Stomach smooth muscle (tissue), 2 donors: ENCODE data around the gene NRSN2.

Experiments used
- H3K27ac ChIP-seq: one replicate; pipeline ENCODE4 v1.7.0; 2013; ENCODE audit warnings: mild to moderate bottlenecking, low read length, inconsistent platforms
- H3K27me3 ChIP-seq, 2 donors: one replicate each; pipeline ENCODE4 v1.7.0; 2013; ENCODE audit warnings: low read length in 2 of 2; ENCODE audit not compliant: insufficient read depth in 2 of 2, control insufficient read depth in 1 of 2
- H3K36me3 ChIP-seq, 2 donors: one replicate each; pipeline ENCODE4 v1.7.0; 2013; ENCODE audit warnings: low read length in 2 of 2; ENCODE audit not compliant: control insufficient read depth in 2 of 2, insufficient read depth in 2 of 2
- H3K4me1 ChIP-seq: one replicate; pipeline ENCODE4 v1.7.0; 2013; ENCODE audit warnings: low read length; ENCODE audit not compliant: control insufficient read depth, insufficient read depth
- H3K4me3 ChIP-seq, 2 donors: one replicate each; pipeline ENCODE4 v1.7.0; 2013; ENCODE audit warnings: low read length in 2 of 2
- H3K9ac ChIP-seq, 2 donors: one replicate each; pipeline ENCODE4 v1.7.0; 2013; ENCODE audit warnings: low read length in 2 of 2, mild to moderate bottlenecking in 1 of 2
- H3K9me3 ChIP-seq, 2 donors: one replicate each; pipeline ENCODE4 v1.7.0; 2013; ENCODE audit warnings: low read length in 2 of 2; ENCODE audit not compliant: control insufficient read depth in 2 of 2
- donor health status: healthy.
- donor health status: Pancreatic carcinoma.

Gene NRSN2, protein sequence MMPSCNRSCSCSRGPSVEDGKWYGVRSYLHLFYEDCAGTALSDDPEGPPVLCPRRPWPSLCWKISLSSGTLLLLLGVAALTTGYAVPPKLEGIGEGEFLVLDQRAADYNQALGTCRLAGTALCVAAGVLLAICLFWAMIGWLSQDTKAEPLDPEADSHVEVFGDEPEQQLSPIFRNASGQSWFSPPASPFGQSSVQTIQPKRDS

DNA sequence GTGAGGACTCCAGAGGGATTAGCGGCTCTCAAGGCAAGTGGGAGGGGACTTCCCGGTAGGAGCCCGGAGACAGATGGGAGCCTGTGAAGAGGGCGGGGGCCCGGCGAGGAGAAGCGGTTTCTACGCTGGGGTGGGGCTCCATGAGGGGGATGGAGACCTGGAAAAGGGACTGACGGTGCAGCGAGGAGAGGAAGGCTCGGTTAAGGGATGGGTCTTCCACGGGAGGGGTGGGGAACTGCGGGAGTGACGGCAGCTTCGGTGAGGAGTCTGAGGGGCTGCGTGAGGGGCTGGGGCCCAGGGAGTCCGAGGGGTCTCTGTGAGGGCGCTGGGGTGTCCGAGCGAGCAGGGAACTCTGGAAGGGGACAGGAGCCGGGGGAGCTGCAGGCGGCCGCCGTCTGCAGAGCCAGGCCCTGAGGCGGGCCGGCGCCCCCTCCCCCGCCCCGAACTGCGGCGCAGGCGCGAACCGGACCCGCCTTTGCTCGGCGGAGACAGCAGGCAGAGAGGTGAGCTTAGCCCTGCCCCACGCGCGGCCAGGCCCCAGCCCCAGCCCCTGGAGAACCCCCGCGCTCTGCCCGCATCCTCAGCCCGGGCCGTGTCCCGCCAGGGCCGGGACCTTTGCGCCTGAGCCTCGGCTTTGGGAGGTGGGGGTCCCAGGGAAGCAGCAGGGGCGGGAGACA, at the start of gene NRSN2:
Gene NRSN2, plus strand, starts transcription at position 472 of the 677 bp plus-strand sequence. CDS start 2,533 bp downstream, outside the sequence.
- Histone ChIP-seq H3K9me3 (no peaks in the 10 kb centered on the region), H3K36me3 (peaks cover 4 to 11% of the 10 kb centered on the region in 2 donors), H3K4me1 (peaks cover 23% of the 10 kb centered on the region), H3K27ac (peak within 1 kb of the TSS; percentile 96), H3K9ac (peak within 1 kb of the TSS; percentile 90 to 91), H3K4me3 (peak within 1 kb of the TSS; percentile 87 to 92), H3K27me3 (no peaks in the 10 kb centered on the region)

DNA sequence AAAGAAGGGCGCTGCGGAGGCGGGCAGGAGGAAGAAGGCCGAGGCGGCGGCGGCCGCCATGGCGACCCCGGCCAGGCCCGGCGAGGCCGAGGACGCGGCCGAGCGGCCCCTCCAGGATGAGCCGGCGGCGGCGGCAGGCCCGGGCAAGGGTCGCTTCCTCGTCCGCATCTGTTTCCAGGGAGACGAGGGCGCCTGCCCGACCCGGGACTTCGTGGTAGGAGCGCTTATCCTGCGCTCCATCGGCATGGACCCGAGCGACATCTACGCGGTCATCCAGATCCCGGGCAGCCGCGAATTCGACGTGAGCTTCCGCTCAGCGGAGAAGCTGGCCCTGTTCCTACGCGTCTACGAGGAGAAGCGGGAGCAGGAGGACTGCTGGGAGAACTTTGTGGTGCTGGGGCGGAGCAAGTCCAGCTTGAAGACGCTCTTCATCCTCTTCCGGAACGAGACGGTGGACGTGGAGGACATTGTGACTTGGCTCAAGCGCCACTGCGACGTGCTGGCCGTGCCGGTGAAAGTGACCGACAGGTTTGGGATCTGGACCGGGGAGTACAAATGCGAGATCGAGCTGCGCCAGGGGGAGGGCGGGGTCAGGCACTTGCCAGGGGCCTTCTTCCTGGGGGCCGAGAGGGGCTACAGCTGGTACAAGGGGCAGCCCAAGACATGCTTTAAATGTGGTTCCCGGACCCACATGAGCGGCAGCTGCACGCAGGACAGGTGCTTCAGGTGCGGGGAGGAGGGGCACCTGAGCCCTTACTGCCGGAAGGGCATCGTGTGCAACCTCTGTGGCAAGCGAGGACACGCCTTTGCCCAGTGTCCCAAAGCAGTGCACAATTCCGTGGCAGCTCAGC, 48.8 kb upstream of the NRSN2 start:
- Histone ChIP-seq H3K27me3 (no peaks in the 10 kb centered on the region), H3K4me1 (peaks cover 27% of the 10 kb centered on the region), H3K27ac (peak overlapping the region; percentile 87), H3K36me3 (peaks cover 4% of the 10 kb centered on the region in 2 donors), H3K9ac (peak overlapping the region; percentile 84 to 92), H3K4me3 (peak overlapping the region; percentile 91 to 97), H3K9me3 (no peaks in the 10 kb centered on the region)

DNA sequence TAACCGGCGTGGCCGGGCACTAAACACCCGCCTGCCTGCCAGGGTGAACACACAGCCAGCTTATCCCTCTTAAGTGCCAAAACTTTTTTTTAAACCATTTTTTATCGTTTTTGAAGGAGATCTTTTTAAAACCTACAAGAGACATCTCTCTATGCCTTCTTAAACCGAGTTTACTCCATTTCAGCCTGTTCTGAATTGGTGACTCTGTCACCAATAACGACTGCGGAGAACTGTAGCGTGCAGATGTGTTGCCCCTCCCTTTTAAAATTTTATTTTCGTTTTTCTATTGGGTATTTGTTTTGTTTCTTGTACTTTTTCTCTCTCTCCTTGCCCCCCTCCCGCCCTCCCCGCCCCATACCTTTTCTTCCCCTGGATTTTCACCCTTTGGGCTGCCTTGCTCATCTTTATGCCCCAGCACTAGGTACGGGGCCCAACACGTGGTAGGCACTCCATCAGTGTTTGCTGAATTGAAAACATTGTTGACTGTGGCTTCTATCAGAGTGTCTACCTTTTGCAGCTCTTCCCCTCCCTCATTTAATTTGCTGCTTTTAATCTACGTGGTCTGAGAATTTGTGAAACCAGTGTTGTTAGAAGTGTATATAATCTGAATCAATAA, 48.0 kb upstream of the NRSN2 start:
- H3K27ac ChIP-seq = peak overlapping the region; percentile 87
- H3K4me3 ChIP-seq = peak overlapping the region; percentile 91 to 97
- H3K9me3 ChIP-seq = no peaks in the 10 kb centered on the region
- peak overlapping the region; percentile 84 to 92 for H3K9ac ChIP-seq
- peaks cover 4% of the 10 kb centered on the region in 2 donors for H3K36me3 ChIP-seq
- no peaks in the 10 kb centered on the region for H3K27me3 ChIP-seq
- H3K4me1 ChIP-seq = peaks cover 27% of the 10 kb centered on the region

DNA sequence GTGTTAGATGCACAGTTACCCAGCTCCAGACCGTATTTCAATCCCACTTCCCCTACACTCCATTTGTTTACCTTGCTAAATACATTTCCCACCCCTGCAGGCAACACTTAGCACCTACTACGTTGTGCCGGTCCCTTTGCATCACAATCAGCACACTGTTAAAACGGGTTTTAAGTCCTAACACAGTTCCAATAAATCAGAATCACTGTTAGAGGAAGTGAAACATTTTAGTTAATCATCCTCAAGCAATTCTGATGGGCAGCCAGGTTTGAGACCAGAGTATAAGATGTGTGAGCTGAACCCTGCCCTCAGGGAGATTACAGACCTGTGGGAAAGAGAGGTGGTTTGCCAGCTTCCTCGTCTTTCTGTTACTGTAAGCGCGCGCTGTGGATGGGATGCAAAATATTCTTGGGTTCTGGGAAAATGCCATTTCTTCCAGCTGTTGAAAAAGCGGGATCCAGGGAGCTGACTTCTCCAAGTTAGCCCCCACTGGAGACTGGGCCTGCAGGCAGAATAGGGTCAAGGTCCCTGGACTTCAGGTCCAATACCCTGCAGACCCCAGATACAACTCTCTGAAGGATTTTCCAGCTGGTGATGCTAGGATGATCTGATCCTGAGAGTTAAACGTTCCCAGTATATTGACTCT, 46.4 kb upstream of the NRSN2 start:
- H3K4me1 ChIP-seq = peaks cover 27% of the 10 kb centered on the region
- H3K9ac ChIP-seq = peak overlapping the region in 1 of 2 donors; percentile 39

DNA sequence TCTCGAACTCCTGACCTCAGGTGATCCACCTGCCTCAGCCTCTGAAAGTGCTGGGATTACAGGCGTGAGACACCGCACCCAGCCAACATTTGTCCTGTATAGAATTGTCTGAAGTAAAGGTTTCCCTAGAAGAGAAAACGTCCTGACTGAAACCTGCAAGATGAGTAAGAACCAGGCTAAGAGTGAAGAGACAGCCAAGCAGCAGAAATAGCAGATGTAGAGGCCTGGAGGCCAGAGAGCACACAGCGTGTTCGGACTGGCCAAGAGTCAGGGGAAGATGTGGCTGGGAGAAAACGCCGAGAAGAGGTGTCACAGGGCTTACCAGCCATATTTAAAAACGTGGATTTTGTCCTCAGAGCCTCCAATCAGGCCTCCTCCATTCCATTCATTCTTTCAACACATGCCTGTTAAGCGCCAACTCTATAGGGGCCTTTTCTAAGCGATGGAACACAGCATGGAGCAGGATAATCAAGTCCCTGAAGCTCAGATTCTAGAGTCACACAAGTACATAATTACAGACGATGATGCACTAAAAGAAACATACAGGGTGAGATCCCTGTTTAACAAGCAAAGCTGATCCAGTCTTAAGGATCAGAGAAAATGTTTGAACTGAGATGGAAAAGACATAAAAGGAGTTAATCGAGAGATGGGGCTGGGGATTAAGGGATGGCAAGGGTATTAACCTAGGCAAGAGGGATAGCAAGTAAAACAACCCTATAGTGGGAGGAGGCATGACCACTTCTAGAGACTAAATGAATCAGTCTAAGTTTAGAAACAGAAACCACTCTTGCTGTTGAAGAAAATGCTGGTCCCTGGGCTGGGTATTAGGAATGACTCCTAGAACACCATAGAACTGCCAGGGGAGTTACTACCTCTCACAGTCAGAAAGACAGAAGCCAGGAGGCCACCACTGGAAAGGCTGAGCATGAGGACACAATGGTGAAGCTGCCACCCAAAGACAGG, 44.7 kb upstream of the NRSN2 start:
- H3K4me3 ChIP-seq = no peak overlapping the region
- H3K27me3 ChIP-seq = no peaks in the 10 kb centered on the region
- H3K36me3 ChIP-seq = peaks cover 4% of the 10 kb centered on the region in 2 donors
- no peak overlapping the region for H3K27ac ChIP-seq
- peaks cover 27% of the 10 kb centered on the region for H3K4me1 ChIP-seq
- no peak overlapping the region for H3K9ac ChIP-seq
- H3K9me3 ChIP-seq = no peaks in the 10 kb centered on the region

More for the DNA sequence above, 46.4 kb upstream of the NRSN2 start:
- peaks cover 4% of the 10 kb centered on the region in 2 donors for H3K36me3 ChIP-seq
- peak overlapping the region; percentile 45 to 97 for H3K4me3 ChIP-seq
- no peaks in the 10 kb centered on the region for H3K27me3 ChIP-seq
- H3K9me3 ChIP-seq = no peaks in the 10 kb centered on the region
- no peak overlapping the region for H3K27ac ChIP-seq

DNA sequence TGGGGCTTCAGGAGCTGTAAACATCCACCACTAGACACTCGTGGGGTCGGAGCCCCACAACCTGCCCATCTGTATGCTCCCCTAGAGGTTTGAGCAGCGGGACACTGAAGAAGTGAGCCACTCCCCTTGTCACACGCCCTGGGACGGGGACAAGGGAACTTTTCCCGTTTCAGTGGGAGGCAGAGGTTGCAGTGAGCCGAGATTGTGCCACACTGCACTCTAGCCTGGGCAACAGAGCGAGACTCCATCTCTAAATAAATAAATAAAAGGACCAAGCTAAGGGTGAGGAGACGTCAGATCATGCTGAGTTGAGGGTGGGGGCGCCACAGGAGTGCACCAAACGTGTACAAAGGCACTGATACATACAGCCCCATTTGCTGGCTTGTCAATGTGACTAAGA, 41.2 kb upstream of the NRSN2 start:
- H3K9me3 ChIP-seq = no peaks in the 10 kb centered on the region

DNA sequence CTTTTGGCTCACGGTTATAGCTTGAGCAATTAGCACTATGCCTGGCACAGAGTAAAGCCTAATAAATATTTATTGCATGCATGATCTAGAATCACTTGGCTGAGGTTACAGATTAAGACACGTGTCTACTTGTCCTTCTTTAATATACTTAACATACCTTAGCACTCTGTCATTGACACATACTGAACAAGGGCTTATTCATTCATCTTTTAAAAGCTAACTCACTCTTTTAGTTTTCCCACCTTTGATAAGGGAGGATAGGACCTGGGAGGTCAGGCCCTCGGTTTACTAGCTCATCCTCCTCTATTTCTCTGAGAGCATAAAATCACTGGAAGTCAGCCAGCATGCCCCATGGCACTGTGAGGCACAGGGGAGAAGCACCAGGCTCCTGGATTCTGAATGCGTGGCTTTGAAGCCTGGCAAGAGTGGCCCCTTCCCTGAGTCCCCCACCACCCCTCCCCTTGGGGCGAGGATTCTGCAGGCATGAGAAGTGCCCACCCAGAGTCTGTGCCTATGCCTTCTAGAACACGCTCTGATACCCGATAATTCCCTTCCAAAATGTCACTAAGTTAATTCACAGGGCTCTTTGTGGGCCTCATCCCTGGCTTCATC, 38.4 kb upstream of the NRSN2 start:
- no peaks in the 10 kb centered on the region for H3K27me3 ChIP-seq
- H3K36me3 ChIP-seq = no peaks in the 10 kb centered on the region
- H3K4me3 ChIP-seq = no peak overlapping the region
- peak overlapping the region; percentile 77 for H3K27ac ChIP-seq
- H3K9ac ChIP-seq = no peak overlapping the region
- H3K4me1 ChIP-seq = peaks cover 16% of the 10 kb centered on the region
- H3K9me3 ChIP-seq = no peaks in the 10 kb centered on the region

More for the DNA sequence above, 41.2 kb upstream of the NRSN2 start:
- H3K27me3 ChIP-seq = no peaks in the 10 kb centered on the region
- H3K36me3 ChIP-seq = peaks cover 0 to 2% of the 10 kb centered on the region in 2 donors
- H3K4me3 ChIP-seq = no peak overlapping the region
- H3K9ac ChIP-seq = no peak overlapping the region
- H3K4me1 ChIP-seq = peaks cover 22% of the 10 kb centered on the region
- H3K27ac ChIP-seq = no peak overlapping the region

DNA sequence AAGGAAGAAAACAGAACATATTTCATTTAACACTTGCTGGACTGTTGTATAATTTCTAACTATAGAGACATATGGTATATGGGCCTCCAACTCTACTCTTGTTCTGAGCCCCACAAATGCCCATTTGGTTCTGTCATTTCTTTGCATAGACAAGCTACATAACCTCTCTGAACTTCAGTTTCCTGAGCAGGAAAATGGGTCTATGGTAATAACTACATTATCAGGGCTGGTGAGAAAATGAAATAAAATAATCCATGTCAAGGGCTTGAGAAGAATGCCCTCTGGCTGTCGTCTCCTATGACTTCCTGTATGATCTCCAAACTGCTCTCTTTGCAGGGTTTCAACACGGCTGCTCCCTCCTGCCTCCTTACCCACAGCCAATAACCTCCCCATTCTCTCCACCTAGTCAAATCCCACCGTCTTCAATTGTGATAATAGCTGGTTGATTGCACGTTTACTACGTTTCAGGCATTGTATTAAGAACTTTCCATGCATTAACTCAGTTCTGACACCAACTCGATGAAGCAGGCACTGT, 37.5 kb upstream of the NRSN2 start:
- H3K36me3 ChIP-seq = no peaks in the 10 kb centered on the region

More for the DNA sequence above, 37.5 kb upstream of the NRSN2 start:
- peak overlapping the region; percentile 55 to 59 for H3K9ac ChIP-seq
- no peaks in the 10 kb centered on the region for H3K9me3 ChIP-seq
- H3K4me1 ChIP-seq = peaks cover 16% of the 10 kb centered on the region
- peak overlapping the region; percentile 69 to 91 for H3K4me3 ChIP-seq
- no peaks in the 10 kb centered on the region for H3K27me3 ChIP-seq
- peak overlapping the region; percentile 77 for H3K27ac ChIP-seq
